Measurements from ENCODE around the gene TTC7B.

DNA sequence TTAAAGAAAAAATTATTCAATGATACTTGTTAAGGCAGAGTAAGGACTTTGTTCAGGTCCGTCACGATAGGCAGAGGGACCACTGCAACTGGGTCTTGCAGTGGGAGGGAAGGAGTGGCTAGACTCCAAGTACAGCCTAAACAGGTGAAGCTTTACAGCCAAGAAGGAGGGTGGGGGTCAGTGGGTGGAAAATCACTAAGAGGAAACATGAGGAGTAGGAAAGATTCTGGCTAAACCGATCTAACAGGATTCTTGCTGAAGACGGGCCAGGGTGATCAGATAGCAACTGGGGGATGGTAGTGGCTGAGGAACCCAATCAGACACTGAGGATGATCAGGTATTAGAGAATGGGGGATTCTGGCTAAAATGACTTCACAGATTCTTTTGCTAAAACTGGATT, 100.2 kb downstream of the TTC7B start:
- no peak for TF ChIP-seq MAFK (IDR thresholded peaks at IDR 0.05; ENCODE audit: low read depth, low read length)
- TF ChIP-seq, protein P1, sequence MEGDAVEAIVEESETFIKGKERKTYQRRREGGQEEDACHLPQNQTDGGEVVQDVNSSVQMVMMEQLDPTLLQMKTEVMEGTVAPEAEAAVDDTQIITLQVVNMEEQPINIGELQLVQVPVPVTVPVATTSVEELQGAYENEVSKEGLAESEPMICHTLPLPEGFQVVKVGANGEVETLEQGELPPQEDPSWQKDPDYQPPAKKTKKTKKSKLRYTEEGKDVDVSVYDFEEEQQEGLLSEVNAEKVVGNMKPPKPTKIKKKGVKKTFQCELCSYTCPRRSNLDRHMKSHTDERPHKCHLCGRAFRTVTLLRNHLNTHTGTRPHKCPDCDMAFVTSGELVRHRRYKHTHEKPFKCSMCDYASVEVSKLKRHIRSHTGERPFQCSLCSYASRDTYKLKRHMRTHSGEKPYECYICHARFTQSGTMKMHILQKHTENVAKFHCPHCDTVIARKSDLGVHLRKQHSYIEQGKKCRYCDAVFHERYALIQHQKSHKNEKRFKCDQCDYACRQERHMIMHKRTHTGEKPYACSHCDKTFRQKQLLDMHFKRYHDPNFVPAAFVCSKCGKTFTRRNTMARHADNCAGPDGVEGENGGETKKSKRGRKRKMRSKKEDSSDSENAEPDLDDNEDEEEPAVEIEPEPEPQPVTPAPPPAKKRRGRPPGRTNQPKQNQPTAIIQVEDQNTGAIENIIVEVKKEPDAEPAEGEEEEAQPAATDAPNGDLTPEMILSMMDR (IDR thresholded peaks at IDR 0.05; ENCODE audit: control extremely low read depth in 1 of 3, insufficient read depth in 1 of 3, low read depth in 1 of 3, low read length in 3 of 3) = no peak
- no peak for TF ChIP-seq EP300 (IDR thresholded peaks at IDR 0.05; ENCODE audit: borderline replicate concordance in 1 of 2, low read depth in 2 of 2, low read length in 2 of 2)
- TF ChIP-seq, protein P2, sequence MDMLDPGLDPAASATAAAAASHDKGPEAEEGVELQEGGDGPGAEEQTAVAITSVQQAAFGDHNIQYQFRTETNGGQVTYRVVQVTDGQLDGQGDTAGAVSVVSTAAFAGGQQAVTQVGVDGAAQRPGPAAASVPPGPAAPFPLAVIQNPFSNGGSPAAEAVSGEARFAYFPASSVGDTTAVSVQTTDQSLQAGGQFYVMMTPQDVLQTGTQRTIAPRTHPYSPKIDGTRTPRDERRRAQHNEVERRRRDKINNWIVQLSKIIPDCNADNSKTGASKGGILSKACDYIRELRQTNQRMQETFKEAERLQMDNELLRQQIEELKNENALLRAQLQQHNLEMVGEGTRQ (IDR thresholded peaks at IDR 0.05; ENCODE audit: low read length) = no peak
- TF ChIP-seq POLR2A (IDR thresholded peaks at IDR 0.05; ENCODE audit: control extremely low read depth in 1 of 2, low read depth in 2 of 2, low read length in 2 of 2) = no peak
- no peak for TF ChIP-seq RAD21 (IDR thresholded peaks at IDR 0.05 in 1 of 2, conservative IDR thresholded peaks at IDR 0.05 in 1 of 2; ENCODE audit: low read depth in 2 of 2, low read length in 2 of 2)
- TF ChIP-seq POLR2AphosphoS5 (IDR thresholded peaks at IDR 0.05; ENCODE audit: low read depth, low read length) = no peak
- no peak for TF ChIP-seq SUZ12 (IDR thresholded peaks at IDR 0.05; ENCODE audit: low read length)
- no peak for TF ChIP-seq SP2 (IDR thresholded peaks at IDR 0.05; ENCODE audit: low read length)
- TF ChIP-seq EZH2 (IDR thresholded peaks at IDR 0.05; ENCODE audit: low read depth, low read length, severe bottlenecking) = no peak
